ENCODE results near the gene OVCA2. TPM values are rescaled to one million over a fixed set of nuclear protein-coding genes. Genes with fewer than 3 reads are reported as not detected.

OVCA2 gene
- total RNA-seq, 1 experiment from 2014 or later, result 24.6 TPM

DNA sequence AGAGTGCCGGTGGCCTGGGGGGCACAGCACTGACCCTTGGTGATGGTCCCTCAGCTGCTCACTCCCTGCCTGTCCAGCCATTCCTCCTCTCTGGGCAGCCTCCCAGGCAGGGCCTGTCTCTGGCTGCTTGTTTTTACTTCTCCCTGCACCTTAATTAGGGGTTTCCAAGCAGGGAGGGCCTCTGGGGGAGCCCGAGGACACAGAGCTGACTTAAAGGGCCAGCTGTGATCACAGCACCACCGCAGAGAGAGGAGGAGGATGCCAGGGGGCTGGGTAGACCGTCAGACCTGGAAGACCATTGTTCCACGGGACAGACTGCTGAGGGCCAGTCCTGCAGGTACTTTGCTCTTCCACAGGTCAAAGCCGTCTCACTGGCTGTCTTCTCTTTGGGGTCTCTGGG lies 13.1 kb upstream of the OVCA2 start:
- Histone ChIP-seq H2BK15ac (ENCODE audit: low read depth, low read length) (no peak overlapping the region), H3K27me3 (ENCODE audit: insufficient read depth, low read length) (peaks cover 49% of the 10 kb centered on the region), H4K8ac (replicated peaks; ENCODE audit: insufficient read length, low read depth, low read length) (no peak overlapping the region), H3K18ac (ENCODE audit: insufficient read length, low read depth, low read length) (no peak overlapping the region), H3K79me1 (ENCODE audit: insufficient read depth, low read depth, low read length, poor library complexity, severe bottlenecking) (no peaks in the 10 kb centered on the region), H3K23ac (ENCODE audit: insufficient read length, low read depth, low read length) (no peak overlapping the region), H3T11ph (ENCODE audit: low read length) (no peak overlapping the region), H3K79me2 (ENCODE audit: insufficient read depth, low read length) (no peaks in the 10 kb centered on the region), H3K56ac (ENCODE audit: insufficient read length, low read depth, low read length) (no peak overlapping the region), H4K20me1 (ENCODE audit: control insufficient read depth, insufficient read depth, insufficient read length) (no peaks in the 10 kb centered on the region), H2AFZ (ENCODE audit: low read length) (no peak overlapping the region), H4K91ac (ENCODE audit: insufficient read length, low read depth, low read length) (no peak overlapping the region), H3K27ac (ENCODE audit: insufficient read length, low read depth, low read length) (no peak overlapping the region), H3K9ac (ENCODE audit: extremely low read depth, insufficient read length, low read length) (no peak overlapping the region), H2AK5ac (ENCODE audit: insufficient read length, low read length) (no peak overlapping the region), H2BK20ac (ENCODE audit: low read depth, low read length, poor library complexity, severe bottlenecking) (no peak overlapping the region), H3K14ac (ENCODE audit: insufficient read depth, low read length) (no peak overlapping the region), H3K23me2 (ENCODE audit: insufficient read length, low read depth, low read length, poor library complexity, severe bottlenecking) (peaks cover 21% of the 10 kb centered on the region), H3K4ac (ENCODE audit: low read depth, low read length) (no peak overlapping the region), H4K5ac (ENCODE audit: insufficient read length, low read depth, low read length) (no peak overlapping the region), H3K4me1 (ENCODE audit: insufficient read depth, low read length) (no peaks in the 10 kb centered on the region), H2BK5ac (ENCODE audit: insufficient read length, low read length) (no peak overlapping the region), H2BK12ac (ENCODE audit: insufficient read length, low read depth, low read length) (no peak overlapping the region), H3K9me3 (ENCODE audit: control insufficient read depth, low read depth, low read length) (no peaks in the 10 kb centered on the region), H3K4me2 (ENCODE audit: insufficient read depth, insufficient read length, low read length) (no peak overlapping the region), H2BK120ac (ENCODE audit: low read depth, low read length, poor library complexity, severe bottlenecking) (no peak overlapping the region)
- TF ChIP-seq, protein P1, sequence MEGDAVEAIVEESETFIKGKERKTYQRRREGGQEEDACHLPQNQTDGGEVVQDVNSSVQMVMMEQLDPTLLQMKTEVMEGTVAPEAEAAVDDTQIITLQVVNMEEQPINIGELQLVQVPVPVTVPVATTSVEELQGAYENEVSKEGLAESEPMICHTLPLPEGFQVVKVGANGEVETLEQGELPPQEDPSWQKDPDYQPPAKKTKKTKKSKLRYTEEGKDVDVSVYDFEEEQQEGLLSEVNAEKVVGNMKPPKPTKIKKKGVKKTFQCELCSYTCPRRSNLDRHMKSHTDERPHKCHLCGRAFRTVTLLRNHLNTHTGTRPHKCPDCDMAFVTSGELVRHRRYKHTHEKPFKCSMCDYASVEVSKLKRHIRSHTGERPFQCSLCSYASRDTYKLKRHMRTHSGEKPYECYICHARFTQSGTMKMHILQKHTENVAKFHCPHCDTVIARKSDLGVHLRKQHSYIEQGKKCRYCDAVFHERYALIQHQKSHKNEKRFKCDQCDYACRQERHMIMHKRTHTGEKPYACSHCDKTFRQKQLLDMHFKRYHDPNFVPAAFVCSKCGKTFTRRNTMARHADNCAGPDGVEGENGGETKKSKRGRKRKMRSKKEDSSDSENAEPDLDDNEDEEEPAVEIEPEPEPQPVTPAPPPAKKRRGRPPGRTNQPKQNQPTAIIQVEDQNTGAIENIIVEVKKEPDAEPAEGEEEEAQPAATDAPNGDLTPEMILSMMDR (conservative IDR thresholded peaks at IDR 0.05), result no peak
- no CpG with 5 or more reads among the region's 6 CpGs for WGBS (ENCODE audit: extremely low coverage, insufficient read length, low lambda C conversion rate)
- Mint-ChIP-seq H3K27me3 (ENCODE audit: low read depth) (peaks cover 57% of the 10 kb centered on the region), H3K36me3 (ENCODE audit: insufficient read depth in 1 of 3, low read depth in 3 of 3) (no peaks in the 10 kb centered on the region; a peak in 1 of 7 replicates), H3K4me3 (no peak overlapping the region), H3K4me1 (peaks cover 10 to 27% of the 10 kb centered on the region in 2 experiments), H3K27ac (no peak overlapping the region), H3K9me3 (peaks cover 5 to 6% of the 10 kb centered on the region in 2 experiments; a peak in 4 of 5 replicates)
- DNase-seq, result no peak

All from H9 (cell line).